GM20000 (cell line): ENCODE results near the gene CEP170B.
"Not testable (repeated sequence)": the region's sequence is repeated elsewhere in the genome, so short reads cannot be mapped to it uniquely, and the experiment has no call there.

ENCODE experiments used
- DNase-seq: peaks from one replicate; pipeline ENCODE4 v3.0.0; 2012; ENCODE audit warnings: low spot score
- TF ChIP-seq, protein P1 (sequence below): IDR thresholded peaks from 2 replicates; pipeline ENCODE4 v1.5.1; 2012; ENCODE audit warnings: mild to moderate bottlenecking, control low read depth; ENCODE audit errors: extremely low read depth, missing control alignments

Gene CEP170B

DNA sequence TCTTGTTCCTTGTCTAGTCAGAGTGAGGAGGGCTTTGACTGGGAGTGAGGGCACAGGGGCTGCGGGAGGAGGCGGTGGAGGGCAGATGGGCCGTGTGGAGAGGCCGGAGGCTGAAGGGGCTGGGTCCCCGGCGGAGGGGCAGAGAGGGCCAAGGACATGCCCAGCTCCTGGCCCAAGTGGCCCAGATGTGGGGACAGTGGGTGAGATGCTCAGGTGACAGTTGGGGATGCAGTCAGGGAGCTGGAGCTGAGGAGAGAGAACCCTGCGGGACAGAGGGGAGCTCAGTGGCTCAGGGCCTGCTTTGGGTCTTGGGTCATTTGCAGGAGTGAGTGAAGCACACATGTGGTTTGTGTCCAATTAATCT is 33.1 kb downstream of the CEP170B start:
- TF ChIP-seq, protein P1, sequence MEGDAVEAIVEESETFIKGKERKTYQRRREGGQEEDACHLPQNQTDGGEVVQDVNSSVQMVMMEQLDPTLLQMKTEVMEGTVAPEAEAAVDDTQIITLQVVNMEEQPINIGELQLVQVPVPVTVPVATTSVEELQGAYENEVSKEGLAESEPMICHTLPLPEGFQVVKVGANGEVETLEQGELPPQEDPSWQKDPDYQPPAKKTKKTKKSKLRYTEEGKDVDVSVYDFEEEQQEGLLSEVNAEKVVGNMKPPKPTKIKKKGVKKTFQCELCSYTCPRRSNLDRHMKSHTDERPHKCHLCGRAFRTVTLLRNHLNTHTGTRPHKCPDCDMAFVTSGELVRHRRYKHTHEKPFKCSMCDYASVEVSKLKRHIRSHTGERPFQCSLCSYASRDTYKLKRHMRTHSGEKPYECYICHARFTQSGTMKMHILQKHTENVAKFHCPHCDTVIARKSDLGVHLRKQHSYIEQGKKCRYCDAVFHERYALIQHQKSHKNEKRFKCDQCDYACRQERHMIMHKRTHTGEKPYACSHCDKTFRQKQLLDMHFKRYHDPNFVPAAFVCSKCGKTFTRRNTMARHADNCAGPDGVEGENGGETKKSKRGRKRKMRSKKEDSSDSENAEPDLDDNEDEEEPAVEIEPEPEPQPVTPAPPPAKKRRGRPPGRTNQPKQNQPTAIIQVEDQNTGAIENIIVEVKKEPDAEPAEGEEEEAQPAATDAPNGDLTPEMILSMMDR = no peak
- no peak for DNase-seq

DNA sequence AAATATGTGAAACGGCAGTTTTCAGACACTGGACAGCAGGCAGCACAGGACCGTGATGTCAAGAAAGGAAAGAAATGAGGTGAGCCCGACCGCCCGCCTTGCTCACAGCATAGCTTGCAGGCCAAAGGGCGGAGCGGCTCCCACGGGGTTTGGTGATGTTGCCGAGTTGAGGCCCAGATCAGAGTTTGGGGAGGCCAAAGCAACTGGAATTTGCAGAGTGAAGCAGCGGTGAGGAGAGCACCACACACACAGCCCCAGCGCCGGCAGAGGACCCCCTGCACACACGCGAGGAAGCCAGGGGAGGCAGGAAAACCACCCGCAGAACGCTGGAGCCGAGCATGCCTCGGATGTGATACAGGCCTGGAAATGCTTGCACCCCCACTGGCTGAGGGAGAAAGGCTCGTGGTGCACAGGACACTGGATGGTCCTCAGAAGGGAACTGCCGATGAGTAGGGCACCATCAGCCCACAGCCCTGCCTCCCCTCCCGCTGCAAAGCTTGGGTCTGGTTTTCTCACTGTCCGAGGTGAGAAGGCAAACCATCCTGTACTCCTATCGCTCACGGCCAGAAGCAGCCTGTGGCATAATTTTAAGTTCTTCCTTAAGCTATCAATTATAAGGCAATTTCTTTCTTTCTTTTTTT is 33.9 kb downstream of the CEP170B start:
- TF ChIP-seq, protein P1 = no peak

DNA sequence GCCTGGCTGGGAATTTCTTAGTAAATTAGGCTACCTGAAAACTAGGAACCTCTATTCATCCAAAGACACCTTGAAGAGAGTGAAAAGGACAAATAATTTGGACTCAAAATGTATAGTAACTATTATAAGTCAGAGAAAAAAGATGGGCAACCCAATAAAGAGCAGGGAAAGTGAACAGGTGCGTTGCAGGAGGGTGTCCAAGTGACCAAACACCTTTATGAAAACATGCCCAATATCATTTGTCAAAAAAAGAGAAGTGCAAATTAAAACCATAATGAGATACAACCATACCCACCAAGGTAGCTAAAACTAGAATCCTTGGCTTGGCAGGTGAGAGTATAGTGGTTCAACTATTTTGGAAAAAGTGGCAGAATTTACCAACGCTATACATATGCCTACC is 34.7 kb downstream of the CEP170B start:
- TF ChIP-seq, protein P1 = no peak
- no peak for DNase-seq

More for the DNA sequence above, 33.9 kb downstream of the CEP170B start:
- no peak for DNase-seq

DNA sequence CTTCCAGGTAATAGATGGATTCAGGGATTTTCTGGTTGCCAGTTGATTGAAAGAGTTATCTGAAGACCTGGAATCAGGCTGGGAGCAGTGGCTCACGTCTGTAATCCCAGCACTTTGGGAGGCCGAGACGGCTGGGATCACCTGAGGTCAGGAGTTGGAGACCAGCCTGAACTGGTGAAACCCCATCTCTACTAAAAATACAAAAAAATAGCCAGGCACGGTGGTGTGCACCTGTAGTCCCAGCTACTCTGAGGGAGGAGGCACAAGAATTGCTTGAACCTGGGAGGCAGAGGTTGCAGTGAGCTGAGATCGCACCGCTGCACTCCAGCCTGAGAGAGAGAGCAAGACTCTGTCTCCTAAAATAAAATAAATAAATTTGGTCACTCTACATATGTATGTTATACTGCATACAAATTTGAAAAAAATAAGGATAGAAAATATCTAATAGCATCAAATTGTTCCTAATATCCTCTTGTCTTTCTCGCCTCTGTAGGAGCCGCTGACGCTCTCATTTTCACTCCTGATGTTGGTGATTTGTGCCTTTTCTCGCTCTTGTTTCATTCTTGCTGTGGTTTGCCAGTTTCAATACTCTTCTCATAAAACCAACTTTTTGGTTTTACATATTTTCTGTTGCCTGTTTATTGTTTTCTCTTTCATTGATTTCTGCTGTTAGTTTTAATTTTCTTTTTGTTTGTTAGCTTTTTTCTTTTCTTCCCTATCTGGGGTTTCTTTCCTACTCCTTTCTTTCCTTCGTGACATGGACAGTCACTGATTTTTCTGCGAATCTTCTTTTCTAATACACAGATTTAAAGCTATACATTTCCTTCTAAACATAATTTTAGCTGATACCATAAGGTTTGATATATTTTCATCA is 35.8 kb downstream of the CEP170B start:
- TF ChIP-seq, protein P1 = no peak
- DNase-seq = peak; percentile 56

DNA sequence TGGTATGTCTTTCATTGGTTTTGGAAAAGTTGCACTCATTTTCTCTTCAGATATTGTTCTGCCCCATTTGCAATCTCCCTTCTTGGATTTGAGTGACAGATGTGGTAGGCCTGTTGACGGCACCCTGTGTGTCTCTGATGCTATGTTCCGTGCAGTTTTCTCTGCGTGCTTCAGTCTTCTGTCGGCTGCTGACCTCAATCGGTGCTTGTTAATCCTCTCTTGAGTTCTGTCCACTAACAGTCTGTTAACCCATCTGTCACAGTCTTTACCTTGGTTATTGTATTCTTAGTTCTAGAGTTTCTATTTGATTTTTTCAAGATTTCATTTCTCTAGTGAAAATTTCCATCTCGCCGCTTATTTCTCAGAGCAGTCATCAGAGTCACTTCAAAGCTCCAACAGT is 38.9 kb downstream of the CEP170B start:
- TF ChIP-seq, protein P1 = no peak
- DNase-seq = no peak

DNA sequence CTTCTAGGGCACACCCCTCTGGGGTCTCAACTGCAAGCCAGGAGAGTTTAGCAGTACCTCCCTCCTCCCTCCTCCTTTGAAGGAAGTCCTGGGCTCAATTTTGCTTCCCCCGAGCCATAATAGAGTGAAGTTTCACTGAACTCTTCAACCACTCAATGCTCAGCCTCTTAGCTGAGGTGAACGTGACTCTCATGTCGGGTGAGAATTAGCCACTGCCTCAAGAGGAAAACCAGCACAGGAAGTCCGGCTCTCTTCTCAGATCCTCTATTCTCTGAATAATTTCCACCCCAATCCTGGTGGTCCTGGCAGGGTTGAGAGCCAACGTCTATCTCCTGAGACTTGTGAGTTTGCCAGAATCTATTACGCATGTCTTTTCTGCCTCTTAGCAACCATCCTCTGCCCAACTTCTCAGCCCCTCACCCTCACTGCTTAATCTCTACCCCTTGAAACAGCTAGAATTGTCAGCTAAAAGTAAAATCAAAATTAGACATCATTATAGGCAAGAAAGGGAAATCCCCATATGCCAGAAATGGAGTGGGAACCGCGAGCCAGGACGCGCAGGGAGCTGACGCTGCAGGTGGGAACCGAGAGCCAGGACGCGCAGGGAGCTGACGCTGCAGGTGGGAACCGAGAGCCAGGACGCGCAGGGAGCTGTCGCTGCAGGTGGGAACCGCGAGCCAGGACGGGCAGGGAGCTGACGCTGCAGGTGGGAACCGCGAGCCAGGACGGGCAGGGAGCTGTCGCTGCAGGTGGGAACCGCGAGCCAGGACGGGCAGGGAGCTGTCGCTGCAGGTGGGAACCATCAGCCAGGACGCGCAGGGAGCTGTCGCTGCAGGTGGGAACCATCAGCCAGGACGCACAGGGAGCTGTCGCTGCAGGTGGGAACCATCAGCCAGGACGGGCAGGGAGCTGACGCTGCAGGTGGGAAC is 39.8 kb downstream of the CEP170B start:
- peak; percentile 38 for DNase-seq

DNA sequence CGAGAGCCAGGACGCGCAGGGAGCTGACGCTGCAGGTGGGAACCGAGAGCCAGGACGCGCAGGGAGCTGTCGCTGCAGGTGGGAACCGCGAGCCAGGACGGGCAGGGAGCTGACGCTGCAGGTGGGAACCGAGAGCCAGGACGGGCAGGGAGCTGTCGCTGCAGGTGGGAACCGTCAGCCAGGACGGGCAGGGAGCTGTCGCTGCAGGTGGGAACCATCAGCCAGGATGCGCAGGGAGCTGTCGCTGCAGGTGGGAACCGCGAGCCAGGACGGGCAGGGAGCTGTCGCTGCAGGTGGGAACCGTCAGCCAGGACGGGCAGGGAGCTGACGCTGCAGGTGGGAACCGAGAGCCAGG is 40.5 kb downstream of the CEP170B start:
- not testable (repeated sequence) for DNase-seq

DNA sequence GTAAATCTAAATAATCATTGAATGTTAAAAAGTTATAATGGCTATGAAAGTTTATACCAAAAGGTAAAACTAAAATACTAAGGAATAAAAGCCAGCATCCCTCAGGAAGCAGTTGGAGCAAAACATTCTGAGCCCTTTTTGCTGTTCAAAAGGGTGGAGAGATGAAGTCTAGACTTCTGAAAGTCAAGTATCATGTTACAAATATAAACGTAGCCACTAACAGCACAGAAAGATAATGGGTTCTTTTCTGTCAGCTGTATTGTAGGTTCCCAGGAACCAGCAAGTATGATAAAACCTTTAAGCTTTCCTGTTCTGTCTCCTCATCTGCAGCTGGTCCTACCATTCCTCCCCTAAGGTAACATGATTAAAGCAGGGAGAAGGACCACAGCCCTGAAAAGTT is 43.2 kb downstream of the CEP170B start:
- TF ChIP-seq, protein P1 = no peak
- no peak for DNase-seq
